Caco-2 (cell line): ENCODE results near the gene PLA2G4B. TPM values are rescaled to one million over a fixed set of nuclear protein-coding genes. Genes with fewer than 3 reads are reported as not detected.

Experiments used
- BruUV-seq: library from RNA; stranded (reverse); fragments of 400-500 nt; replicated peaks from 2 replicates; lab custom pipeline; 2021; lab: Mats Ljungman, UMichigan
- CTCF ChIA-PET: fragments of 300-600 bp; sonication (Branson Sonifier 250); formaldehyde crosslinking; loops from one replicate; lab custom pipeline; 2022; ENCODE audit warnings: antibody characterized with exemption; lab: Charles Lee
- POLR2A ChIA-PET: fragments of 300-600 bp; sonication (Branson Sonifier 250); formaldehyde crosslinking; loops from one replicate; lab custom pipeline; 2022; ENCODE audit warnings: antibody characterized with exemption; lab: Charles Lee
- DNase-seq, 2 experiments: peaks; one replicate each; pipeline versions ENCODE4 v3.0.0 to v3.0.0-alpha.2; 2020 to 2022
- H3K27me3 ChIP-seq: replicated peaks from 2 replicates; pipeline ENCODE4 v1.6.0; 2011; ENCODE audit warnings: low read length; ENCODE audit not compliant: control insufficient read depth, insufficient read depth
- H3K36me3 ChIP-seq: 2 replicates; pipeline ENCODE4 v1.5.1; 2011; ENCODE audit warnings: low read length; ENCODE audit not compliant: control insufficient read depth, insufficient read depth
- H3K4me1 ChIP-seq: fragments of 250-450 bp; sonication (Bioruptor Pico); 2 replicates; pipeline ENCODE4 v1.5.1; 2020; ENCODE audit warnings: mild to moderate bottlenecking
- H3K4me3 ChIP-seq: 2 replicates; pipeline ENCODE4 v1.5.1; 2011; ENCODE audit warnings: low read depth, mild to moderate bottlenecking, control low read depth, low read length
- H3K9me3 ChIP-seq: fragments of 250-450 bp; sonication (Bioruptor Pico); 2 replicates; pipeline ENCODE4 v1.5.1; 2020; ENCODE audit warnings: mild to moderate bottlenecking, moderate library complexity
- H3K27ac Mint-ChIP-seq: one replicate; pipeline ENCODE4 v1.8.0; 2022; ENCODE audit warnings: mixed read lengths; ENCODE audit not compliant: unreplicated experiment
- H3K27me3 Mint-ChIP-seq: one replicate; pipeline ENCODE4 v1.8.0; 2022; ENCODE audit warnings: mixed read lengths; ENCODE audit not compliant: insufficient read depth, unreplicated experiment
- H3K36me3 Mint-ChIP-seq: one replicate; pipeline ENCODE4 v1.8.0; 2022; ENCODE audit warnings: mild to moderate bottlenecking, mixed read lengths; ENCODE audit not compliant: insufficient read depth, unreplicated experiment
- H3K4me1 Mint-ChIP-seq: one replicate; pipeline ENCODE4 v1.8.0; 2022; ENCODE audit warnings: low read depth, mixed read lengths; ENCODE audit not compliant: unreplicated experiment
- H3K4me3 Mint-ChIP-seq: one replicate; pipeline ENCODE4 v1.8.0; 2022; ENCODE audit warnings: mild to moderate bottlenecking, moderate library complexity, mixed read lengths; ENCODE audit not compliant: unreplicated experiment
- H3K9me3 Mint-ChIP-seq: one replicate; pipeline ENCODE4 v1.8.0; 2022; ENCODE audit warnings: mixed read lengths; ENCODE audit not compliant: unreplicated experiment
- CTCF ChIP-seq, 2 experiments: fragments of 200-600 bp in 1 of 2; IDR thresholded peaks; 1 replicate in 1 of 2; 2 replicates in 1 of 2; pipeline versions ENCODE4 v1.5.1 to v1.8.0; 2011 to 2022; ENCODE audit warnings: antibody characterized with exemption in 1 of 2, control low read depth in 1 of 2, inconsistent platforms in 1 of 2, low read depth in 1 of 2, low read length in 1 of 2, mild to moderate bottlenecking in 1 of 2, moderate library complexity in 1 of 2; ENCODE audit not compliant: insufficient read depth in 1 of 2, severe bottlenecking in 1 of 2, unreplicated experiment in 1 of 2
- intact Hi-C: fragments of 100-400 bp; cut with micrococcal nuclease; formaldehyde crosslinking; loops from one replicate; pipeline ENCODE4 v1.10.0; 2022; ENCODE audit not compliant: unreplicated experiment
- total RNA-seq: library from RNA; stranded (reverse); gene quantifications from 2 replicates; pipeline ENCODE4 v1.2.3, GENCODE V29; 2022

Gene PLA2G4B
- total RNA-seq, 1 experiment from 2014 or later = 6.0 TPM

- Mint-ChIP-seq H3K27ac (no peak overlapping the region), H3K4me3 (no peak overlapping the region), H3K36me3 (peaks cover 3% of the 10 kb centered on the region), H3K4me1 (no peaks in the 10 kb centered on the region), H3K27me3 (no peaks in the 10 kb centered on the region), H3K9me3 (no peaks in the 10 kb centered on the region)
- DNase-seq = no peak
- H3K4me1 ChIP-seq = no peaks in the 10 kb centered on the region
- TF ChIP-seq CTCF (IDR thresholded peaks at IDR 0.05; ENCODE audit: insufficient read depth in 1 of 2, low read depth in 1 of 2, low read length in 1 of 2, severe bottlenecking in 1 of 2, unreplicated experiment in 1 of 2) = no peak
- no peaks in the 10 kb centered on the region for H3K27me3 ChIP-seq
- ChIA-PET POLR2A (no interaction called here), CTCF (no interaction called here)
- no peak overlapping the region for H3K4me3 ChIP-seq
- intact Hi-C loops = no loop called here
- H3K9me3 ChIP-seq = no peaks in the 10 kb centered on the region
- H3K36me3 ChIP-seq = no peaks in the 10 kb centered on the region
- BruUV-seq = no TSS peak
Observed at GRCh38 chr15:41876007-41876406, 37.4 kb downstream of the PLA2G4B start.

GRCh38 chr15:41876689-41877088 is 38.0 kb downstream of the PLA2G4B start:
- intact Hi-C loops = no loop called here
- H3K36me3 Mint-ChIP-seq = no peaks in the 10 kb centered on the region
- ChIA-PET POLR2A (no interaction called here), CTCF (interaction anchor here (0.5 to 1.7 kb wide), 2 partner anchors 28 to 104 kb away, joined by 3 to 6 read pairs; no protein-coding TSS in a partner anchor)
- Histone ChIP-seq H3K4me1 (no peaks in the 10 kb centered on the region), H3K36me3 (no peaks in the 10 kb centered on the region), H3K27me3 (no peaks in the 10 kb centered on the region), H3K4me3 (no peak overlapping the region), H3K9me3 (no peaks in the 10 kb centered on the region)
- H3K4me3 Mint-ChIP-seq = no peak overlapping the region
- no peaks in the 10 kb centered on the region for H3K4me1 Mint-ChIP-seq
- no peak for DNase-seq
- no peaks in the 10 kb centered on the region for H3K9me3 Mint-ChIP-seq
- H3K27ac Mint-ChIP-seq = no peak overlapping the region
- no TSS peak for BruUV-seq
- no peak for TF ChIP-seq CTCF (IDR thresholded peaks at IDR 0.05; ENCODE audit: insufficient read depth in 1 of 2, low read depth in 1 of 2, low read length in 1 of 2, severe bottlenecking in 1 of 2, unreplicated experiment in 1 of 2)
- no peaks in the 10 kb centered on the region for H3K27me3 Mint-ChIP-seq

GRCh38 chr15:41877631-41878354 is 39.1 kb downstream of the PLA2G4B start:
- H3K27me3 Mint-ChIP-seq = no peaks in the 10 kb centered on the region
- no peaks in the 10 kb centered on the region for H3K36me3 Mint-ChIP-seq
- intact Hi-C loops = no loop called here
- H3K27ac Mint-ChIP-seq = no peak overlapping the region
- H3K27me3 ChIP-seq = no peaks in the 10 kb centered on the region
- no peak for TF ChIP-seq CTCF (IDR thresholded peaks at IDR 0.05; ENCODE audit: insufficient read depth in 1 of 2, low read depth in 1 of 2, low read length in 1 of 2, severe bottlenecking in 1 of 2, unreplicated experiment in 1 of 2)
- H3K4me3 Mint-ChIP-seq = no peak overlapping the region
- H3K4me1 ChIP-seq = no peaks in the 10 kb centered on the region
- no TSS peak for BruUV-seq
- ChIA-PET POLR2A (no interaction called here), CTCF (interaction anchor here (1.7 kb wide), 1 partner anchor 26 kb away, joined by 6 read pairs; no protein-coding TSS in a partner anchor)
- H3K4me1 Mint-ChIP-seq = no peaks in the 10 kb centered on the region
- H3K36me3 ChIP-seq = no peaks in the 10 kb centered on the region
- H3K4me3 ChIP-seq = no peak overlapping the region
- H3K9me3 Mint-ChIP-seq = no peaks in the 10 kb centered on the region
- no peak for DNase-seq
- no peaks in the 10 kb centered on the region for H3K9me3 ChIP-seq
